Muscle layer of colon (tissue), 2 donors: Measurements from ENCODE around the gene PRX.

Source experiments
- H3K27ac ChIP-seq: one replicate; pipeline ENCODE4 v1.7.0; 2013; ENCODE audit warnings: low read depth, mild to moderate bottlenecking, low read length, moderate library complexity
- H3K27me3 ChIP-seq, 2 donors: one replicate each; pipeline ENCODE4 v1.7.0; 2013; ENCODE audit warnings: low read length in 2 of 2, mild to moderate bottlenecking in 2 of 2; ENCODE audit not compliant: insufficient read depth in 2 of 2, control insufficient read depth in 1 of 2
- H3K36me3 ChIP-seq: one replicate; pipeline ENCODE4 v1.7.0; 2013; ENCODE audit warnings: mild to moderate bottlenecking, low read length; ENCODE audit not compliant: insufficient read depth
- H3K4me1 ChIP-seq: one replicate; pipeline ENCODE4 v1.7.0; 2013; ENCODE audit warnings: mild to moderate bottlenecking, low read length; ENCODE audit not compliant: insufficient read depth
- H3K4me3 ChIP-seq, 2 donors: one replicate each; pipeline ENCODE4 v1.7.0; 2013; ENCODE audit warnings: low read length in 2 of 2, low read depth in 1 of 2, mild to moderate bottlenecking in 1 of 2, moderate library complexity in 1 of 2
- H3K9ac ChIP-seq: one replicate; pipeline ENCODE4 v1.7.0; 2013; ENCODE audit warnings: low read length
- H3K9me3 ChIP-seq: one replicate; pipeline ENCODE4 v1.7.0; 2013; ENCODE audit warnings: mild to moderate bottlenecking, low read length
- donor health status: abdominal sarcoma.
- donor health status: Adenocarcinoma of cecum.

PRX gene

DNA sequence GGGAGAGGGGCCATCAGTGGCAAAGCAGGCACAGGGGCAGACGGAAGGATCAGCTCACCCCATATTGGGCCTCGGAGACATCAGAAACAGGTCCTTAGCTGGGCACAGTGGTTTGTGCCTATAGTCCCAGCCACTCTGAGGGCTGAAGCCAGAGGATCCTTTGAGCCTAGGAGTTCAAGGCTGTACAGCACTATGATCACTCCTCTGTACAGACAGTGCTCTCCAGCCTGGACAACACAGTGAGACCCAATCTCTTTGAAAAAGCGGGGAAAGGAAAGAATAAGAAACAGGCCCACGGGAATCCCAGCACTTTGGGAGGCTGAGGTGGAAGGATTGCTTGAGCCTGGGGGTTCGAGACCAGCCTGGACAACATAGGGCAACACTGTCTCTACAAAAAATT is 6.6 kb upstream of the PRX start:
- Histone ChIP-seq H3K9ac (no peak overlapping the region), H3K4me1 (peaks cover 33% of the 10 kb centered on the region), H3K27ac (no peak overlapping the region), H3K36me3 (peaks cover 14% of the 10 kb centered on the region), H3K27me3 (no peaks in the 10 kb centered on the region), H3K4me3 (no peak overlapping the region), H3K9me3 (no peaks in the 10 kb centered on the region)

DNA sequence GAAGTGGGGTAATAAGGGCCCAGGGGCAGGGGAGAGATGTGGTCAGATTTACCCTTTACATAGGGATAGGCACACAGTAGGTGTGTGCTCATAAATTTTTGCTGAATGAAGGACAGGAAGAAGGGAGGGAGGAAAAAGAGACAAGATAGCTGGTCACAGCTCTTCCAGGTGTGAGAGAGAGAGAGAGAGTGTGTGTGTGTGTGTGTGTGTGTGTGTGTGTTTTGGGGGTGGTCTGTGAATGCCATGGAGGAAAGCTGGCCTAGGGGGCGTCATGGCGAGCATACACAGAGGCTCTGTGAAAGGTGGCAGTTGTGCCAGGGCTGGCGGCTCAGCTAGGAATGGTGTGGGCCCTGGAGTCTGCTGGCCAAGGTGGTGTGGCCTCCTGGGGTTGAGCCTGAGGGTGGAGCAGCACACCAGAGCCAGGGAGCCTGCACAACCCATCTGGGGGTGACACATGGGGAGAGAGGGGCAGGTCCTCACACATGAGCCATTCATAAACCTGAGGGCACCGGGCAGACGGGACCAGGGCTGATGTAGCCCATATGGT is 6.0 kb upstream of the PRX start:
- Histone ChIP-seq H3K9ac (no peak overlapping the region), H3K36me3 (peaks cover 14% of the 10 kb centered on the region), H3K27ac (no peak overlapping the region), H3K4me3 (no peak overlapping the region), H3K4me1 (peaks cover 28% of the 10 kb centered on the region), H3K9me3 (no peaks in the 10 kb centered on the region), H3K27me3 (no peaks in the 10 kb centered on the region)

GRCh38 chr19:40418040-40418439 is 4.9 kb upstream of the PRX start:
- Histone ChIP-seq H3K9ac (no peak overlapping the region), H3K9me3 (no peaks in the 10 kb centered on the region), H3K27me3 (no peaks in the 10 kb centered on the region), H3K4me3 (no peak overlapping the region), H3K27ac (no peak overlapping the region), H3K4me1 (peaks cover 24% of the 10 kb centered on the region), H3K36me3 (peaks cover 10% of the 10 kb centered on the region)

GRCh38 chr19:40417643-40417981 is 4.4 kb upstream of the PRX start:
- Histone ChIP-seq H3K9ac (no peak overlapping the region), H3K4me3 (no peak overlapping the region), H3K27me3 (no peaks in the 10 kb centered on the region), H3K36me3 (peaks cover 6% of the 10 kb centered on the region), H3K4me1 (peaks cover 20% of the 10 kb centered on the region), H3K9me3 (no peaks in the 10 kb centered on the region), H3K27ac (no peak overlapping the region)

GRCh38 chr19:40416918-40417642 is 3.9 kb upstream of the PRX start:
- no peaks in the 10 kb centered on the region for H3K9me3 ChIP-seq
- H3K27me3 ChIP-seq, result no peaks in the 10 kb centered on the region
- no peak overlapping the region for H3K9ac ChIP-seq
- H3K4me1 ChIP-seq, result peaks cover 15% of the 10 kb centered on the region
- H3K4me3 ChIP-seq, result no peak overlapping the region
- H3K36me3 ChIP-seq, result peaks cover under 1% of the 10 kb centered on the region
- no peak overlapping the region for H3K27ac ChIP-seq

DNA sequence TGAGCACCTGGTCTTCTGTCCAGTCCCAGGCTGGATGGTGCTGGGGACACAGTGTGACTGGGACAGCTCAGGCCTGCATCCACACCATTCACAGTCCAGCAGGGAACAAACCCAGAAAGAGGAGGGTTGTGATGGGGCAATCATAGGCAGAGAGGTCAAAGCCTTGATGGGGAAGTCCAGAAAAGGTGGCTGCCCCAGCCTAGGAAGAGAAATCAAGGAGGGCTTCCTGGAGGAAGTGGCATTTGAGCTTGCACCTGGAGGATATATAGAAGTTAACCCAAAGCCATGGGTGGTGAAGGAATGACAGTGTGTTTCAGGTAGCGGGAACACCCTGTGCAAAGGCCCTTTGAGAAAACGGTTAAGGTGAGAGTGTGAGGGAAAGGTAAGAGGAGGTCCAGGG is 2.6 kb upstream of the PRX start:
- Histone ChIP-seq H3K9me3 (no peaks in the 10 kb centered on the region), H3K27me3 (no peaks in the 10 kb centered on the region), H3K4me3 (no peak overlapping the region), H3K9ac (no peak overlapping the region), H3K36me3 (no peaks in the 10 kb centered on the region), H3K27ac (no peak overlapping the region), H3K4me1 (peaks cover 15% of the 10 kb centered on the region)

DNA sequence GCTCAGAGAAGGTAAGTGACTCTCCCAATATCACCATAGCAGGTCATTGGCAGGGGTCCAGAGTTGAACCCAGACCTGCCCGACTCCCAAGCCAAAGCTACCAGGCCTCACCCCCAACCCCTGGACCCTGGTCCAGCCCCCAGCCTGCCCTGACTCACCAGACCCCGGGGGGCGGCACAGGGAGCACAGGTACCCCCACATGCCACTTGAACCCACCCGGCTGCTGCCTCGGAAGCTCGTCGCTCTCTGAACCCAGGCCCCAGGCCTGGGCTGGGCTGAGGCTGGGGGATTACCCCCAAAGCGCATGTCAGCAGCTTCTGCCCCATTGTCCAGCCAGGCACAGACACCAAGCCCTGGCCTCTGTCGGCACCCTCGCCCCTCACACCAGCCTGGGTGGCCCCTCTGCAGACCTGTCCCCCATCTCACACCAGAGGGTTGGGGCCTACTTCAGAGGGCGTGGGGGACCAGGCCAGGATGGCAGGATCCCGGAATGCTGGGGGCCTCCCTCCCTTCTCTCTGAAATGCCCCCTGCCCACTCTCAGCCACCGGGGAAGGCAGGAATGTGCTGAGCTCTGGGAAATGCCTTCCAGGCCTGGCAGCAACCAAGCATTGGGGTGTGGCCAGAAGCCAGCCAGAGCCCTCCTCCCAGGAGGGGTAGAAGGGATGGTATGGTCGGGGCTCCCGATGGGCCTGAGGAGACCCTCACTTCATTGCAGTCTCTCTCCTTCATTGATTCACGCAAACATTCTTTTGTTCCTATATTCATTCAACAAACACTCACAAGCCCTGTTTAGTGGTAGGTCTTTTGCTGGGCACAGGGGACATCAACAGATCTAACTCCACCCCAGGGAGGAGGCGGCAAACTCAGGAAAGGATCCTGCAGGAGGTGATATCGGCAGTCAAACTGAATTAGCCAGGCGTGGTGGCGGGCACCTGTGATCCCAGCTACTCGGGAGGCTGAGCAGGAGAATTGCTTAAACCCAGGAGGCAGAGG is 1.7 kb upstream of the PRX start:
- Histone ChIP-seq H3K9me3 (no peaks in the 10 kb centered on the region), H3K4me1 (peaks cover 15% of the 10 kb centered on the region), H3K27me3 (no peaks in the 10 kb centered on the region), H3K27ac (no peak overlapping the region), H3K4me3 (no peak overlapping the region), H3K36me3 (no peaks in the 10 kb centered on the region), H3K9ac (no peak overlapping the region)

DNA sequence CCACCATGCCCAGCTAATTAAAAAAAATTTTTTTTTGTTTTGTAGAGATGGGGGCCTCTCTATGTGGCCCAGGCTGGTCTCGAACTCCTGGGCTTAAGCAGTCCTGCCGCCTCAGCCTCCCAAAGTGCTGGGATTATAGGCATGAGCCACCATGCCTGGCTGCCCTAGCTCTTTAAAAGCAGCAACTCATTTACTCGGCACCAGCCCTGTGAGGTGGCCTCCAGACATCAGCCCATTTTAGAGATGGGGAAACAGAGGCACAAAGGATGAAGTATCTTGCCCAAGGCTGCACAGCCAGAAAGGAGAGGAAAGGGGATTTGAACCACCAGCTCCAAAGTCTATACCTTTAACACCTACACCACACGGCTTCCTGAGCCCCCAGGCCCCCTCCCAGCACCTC is 312 bp downstream of the PRX start:
- Histone ChIP-seq H3K36me3 (no peaks in the 10 kb centered on the region), H3K9me3 (no peaks in the 10 kb centered on the region), H3K4me3 (no peak overlapping the region), H3K27me3 (no peaks in the 10 kb centered on the region), H3K4me1 (peaks cover 15% of the 10 kb centered on the region), H3K27ac (no peak overlapping the region), H3K9ac (no peak overlapping the region)

GRCh38 chr19:40411958-40412499 is 1.1 kb downstream of the PRX start:
- Histone ChIP-seq H3K9ac (no peak overlapping the region), H3K4me1 (peaks cover 12% of the 10 kb centered on the region), H3K27me3 (no peaks in the 10 kb centered on the region), H3K27ac (no peak overlapping the region), H3K4me3 (no peak overlapping the region), H3K36me3 (no peaks in the 10 kb centered on the region), H3K9me3 (no peaks in the 10 kb centered on the region)

DNA sequence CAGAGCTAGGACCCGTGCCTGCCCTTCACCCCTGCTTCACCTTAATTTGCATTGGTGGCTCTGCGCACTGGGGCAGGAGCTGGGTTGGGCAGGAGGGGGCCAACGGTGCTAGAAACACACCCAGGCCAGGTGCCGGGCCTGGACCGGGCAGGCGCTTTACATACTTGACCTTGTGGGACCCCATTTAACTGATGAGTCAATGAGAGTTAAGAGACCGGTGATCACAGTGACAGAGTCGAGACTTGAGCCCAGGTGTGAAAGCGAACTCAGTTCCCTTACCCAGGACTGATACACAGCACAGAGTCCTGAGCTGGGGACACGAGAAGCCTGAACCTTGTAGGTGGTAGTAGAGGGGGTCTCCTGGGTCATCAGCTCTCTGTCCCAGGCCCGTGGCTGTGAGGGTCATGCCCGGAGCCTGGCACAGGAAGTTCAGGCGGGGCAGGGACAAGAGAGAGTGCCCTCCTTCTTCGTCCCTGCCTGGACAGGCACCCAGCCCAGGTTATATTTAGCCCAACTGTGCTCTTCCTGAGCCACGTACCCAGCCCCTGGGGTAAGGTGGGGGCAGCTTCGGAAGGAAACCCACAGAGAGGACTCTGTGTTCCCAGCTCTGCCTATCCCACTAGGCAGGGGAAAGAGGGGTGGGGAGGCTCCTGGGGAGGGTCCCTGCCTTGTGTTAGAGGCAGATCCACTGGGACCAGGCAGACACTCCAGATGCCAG is 1.9 kb downstream of the PRX start:
- Histone ChIP-seq H3K4me1 (peaks cover 12% of the 10 kb centered on the region), H3K9ac (no peak overlapping the region), H3K36me3 (no peaks in the 10 kb centered on the region), H3K27me3 (no peaks in the 10 kb centered on the region), H3K27ac (no peak overlapping the region), H3K9me3 (no peaks in the 10 kb centered on the region), H3K4me3 (no peak overlapping the region)

DNA sequence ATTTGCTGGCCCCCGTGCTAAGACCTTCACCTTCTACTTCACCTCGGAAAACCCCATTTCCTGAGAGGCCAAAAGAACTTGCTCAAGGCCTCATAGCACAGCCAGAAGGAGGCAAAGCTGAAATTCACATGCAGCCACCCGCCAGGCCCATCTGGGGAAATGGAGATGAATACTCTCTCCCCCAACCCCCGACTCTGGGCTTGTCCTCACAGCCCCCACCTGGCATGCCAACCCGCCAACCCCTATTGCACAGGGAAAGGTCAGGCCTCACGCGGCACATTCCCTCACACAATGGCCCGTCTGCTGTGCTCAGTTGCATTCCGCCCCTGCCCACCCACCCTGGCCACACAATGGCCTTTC is 3.2 kb downstream of the PRX start:
- H3K27ac ChIP-seq, result no peak overlapping the region

More for the DNA sequence above, 3.2 kb downstream of the PRX start:
- H3K9ac ChIP-seq, result no peak overlapping the region
- H3K4me3 ChIP-seq, result no peak overlapping the region
- H3K4me1 ChIP-seq, result peaks cover 11% of the 10 kb centered on the region
- no peaks in the 10 kb centered on the region for H3K36me3 ChIP-seq
- H3K27me3 ChIP-seq, result no peaks in the 10 kb centered on the region
- H3K9me3 ChIP-seq, result no peaks in the 10 kb centered on the region
